ENCODE results near the gene TMEM51.

Gene TMEM51

DNA sequence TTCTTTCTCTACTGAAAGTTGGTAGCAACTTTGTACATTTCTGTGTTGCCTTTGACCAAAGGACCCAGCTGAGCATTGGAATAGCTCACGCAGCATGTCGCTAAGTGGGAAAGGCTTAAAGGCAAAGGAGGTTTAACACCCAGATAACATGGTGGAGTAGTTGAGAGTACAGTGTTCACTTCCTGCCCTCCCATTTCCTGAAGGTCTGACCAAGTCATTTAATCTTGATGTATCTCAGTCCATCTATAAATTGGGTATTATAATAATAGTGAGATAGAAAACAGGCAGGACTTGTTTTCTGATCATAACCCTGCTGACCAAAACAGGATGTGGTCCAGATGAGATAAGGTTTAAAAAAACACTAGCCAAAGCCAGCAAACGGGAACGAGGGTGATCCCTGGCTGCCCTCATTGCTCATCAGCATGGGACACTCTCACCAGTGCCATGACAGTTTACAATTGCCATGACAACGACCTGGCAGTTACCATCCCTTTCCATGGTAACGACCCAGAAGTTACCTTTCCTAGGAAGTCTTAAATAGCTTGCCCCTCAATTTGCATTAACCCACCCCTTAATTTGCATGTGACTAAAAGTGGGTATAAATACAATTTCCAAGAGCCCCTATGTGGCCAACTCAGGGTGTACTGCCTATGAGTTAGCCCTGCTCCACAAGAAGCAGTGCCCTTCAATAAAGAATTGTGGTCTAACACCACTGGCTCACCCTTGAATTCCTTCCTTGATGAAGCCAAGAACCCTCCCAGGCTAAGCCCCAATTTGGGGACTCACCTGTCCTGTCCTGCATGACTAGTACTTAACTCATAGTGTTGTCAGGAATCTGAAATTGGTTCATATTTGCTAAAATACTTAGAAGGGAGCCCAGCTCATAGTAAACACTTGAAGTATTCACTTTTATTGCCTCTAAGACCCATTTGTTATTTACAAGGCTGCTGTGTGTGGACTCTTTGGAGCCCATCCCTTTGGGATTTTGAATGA lies 65.0 kb downstream of the TMEM51 start:
- DNase-seq (ENCODE audit: low spot score): no peak

DNA sequence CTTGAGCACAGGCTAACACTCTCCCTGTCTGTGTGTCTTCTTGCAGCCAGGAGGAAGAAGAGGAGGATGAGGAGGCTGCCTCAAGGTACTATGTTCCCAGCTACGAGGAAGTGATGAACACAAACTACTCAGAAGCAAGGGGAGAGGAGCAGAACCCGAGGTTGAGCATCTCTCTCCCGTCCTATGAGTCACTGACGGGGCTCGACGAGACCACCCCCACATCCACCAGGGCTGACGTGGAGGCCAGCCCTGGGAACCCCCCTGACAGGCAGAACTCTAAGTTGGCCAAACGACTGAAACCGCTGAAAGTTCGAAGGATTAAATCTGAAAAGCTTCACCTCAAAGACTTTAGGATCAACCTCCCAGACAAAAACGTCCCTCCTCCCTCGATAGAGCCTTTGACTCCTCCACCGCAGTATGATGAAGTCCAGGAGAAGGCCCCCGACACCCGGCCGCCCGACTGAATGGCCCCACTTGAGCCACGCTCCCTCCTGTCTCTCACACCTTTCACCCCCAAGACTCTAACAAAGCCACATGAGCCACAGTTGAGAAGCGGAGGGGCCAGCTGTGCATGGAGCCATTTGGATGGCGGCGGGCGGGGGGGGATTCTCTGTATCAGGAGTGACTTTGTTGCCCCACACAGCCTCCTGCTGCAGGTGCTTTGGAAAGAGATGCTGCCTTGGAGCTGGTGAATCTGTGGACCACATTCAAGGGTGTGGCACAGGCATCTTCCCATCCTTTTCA lies 65.9 kb downstream of the TMEM51 start:
- DNase-seq (ENCODE audit: low spot score): no peak

DNA sequence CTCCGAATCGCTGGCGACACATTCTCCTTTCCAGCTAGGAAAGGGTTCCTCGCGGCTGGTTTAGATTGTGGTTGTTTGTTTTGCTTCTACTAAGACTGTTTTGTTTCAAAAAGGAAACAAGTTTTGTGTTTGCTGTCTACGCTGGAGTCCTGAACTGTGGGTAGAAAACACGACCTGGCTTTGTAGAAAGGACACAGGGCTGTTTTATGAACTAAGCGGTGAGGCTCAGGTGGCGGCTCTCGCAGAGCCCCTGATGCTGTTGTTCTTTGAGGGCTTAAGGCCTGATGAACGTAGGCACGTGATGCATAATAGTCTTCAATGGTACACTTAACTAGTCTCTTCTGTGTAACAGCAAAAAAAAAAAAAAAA lies 66.5 kb downstream of the TMEM51 start:
- DNase-seq (ENCODE audit: low spot score): no peak

DNA sequence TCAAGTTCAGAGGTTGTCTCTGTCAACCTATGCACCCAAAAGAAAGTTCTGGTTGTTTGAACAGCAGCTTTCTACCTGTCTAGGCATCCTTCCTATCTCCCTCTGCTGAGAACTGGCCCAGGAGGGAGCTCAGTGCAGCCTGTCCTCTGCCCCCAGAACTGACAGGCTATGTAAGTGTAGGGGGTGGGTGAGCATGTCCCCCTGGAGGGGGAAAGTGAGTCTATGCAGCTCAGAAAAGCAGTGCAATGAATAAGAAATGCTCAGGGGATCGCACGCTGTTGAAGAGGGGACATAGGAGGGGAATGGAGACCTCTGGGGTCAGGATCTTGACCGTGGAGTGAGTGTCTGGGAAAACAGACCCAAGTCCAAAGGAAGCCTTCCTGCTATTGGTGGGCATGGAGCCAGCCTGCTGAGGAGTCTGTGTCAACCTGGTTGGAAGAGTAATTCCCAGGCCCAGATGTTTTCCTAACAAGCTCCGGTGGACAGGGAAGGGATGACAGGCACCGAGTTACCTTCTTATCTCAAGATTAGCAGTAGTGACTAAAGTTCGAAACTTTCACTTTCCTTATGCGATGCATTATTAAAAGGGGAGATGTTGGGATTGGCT lies 67.4 kb downstream of the TMEM51 start:
- DNase-seq (ENCODE audit: low spot score): no peak

DNA sequence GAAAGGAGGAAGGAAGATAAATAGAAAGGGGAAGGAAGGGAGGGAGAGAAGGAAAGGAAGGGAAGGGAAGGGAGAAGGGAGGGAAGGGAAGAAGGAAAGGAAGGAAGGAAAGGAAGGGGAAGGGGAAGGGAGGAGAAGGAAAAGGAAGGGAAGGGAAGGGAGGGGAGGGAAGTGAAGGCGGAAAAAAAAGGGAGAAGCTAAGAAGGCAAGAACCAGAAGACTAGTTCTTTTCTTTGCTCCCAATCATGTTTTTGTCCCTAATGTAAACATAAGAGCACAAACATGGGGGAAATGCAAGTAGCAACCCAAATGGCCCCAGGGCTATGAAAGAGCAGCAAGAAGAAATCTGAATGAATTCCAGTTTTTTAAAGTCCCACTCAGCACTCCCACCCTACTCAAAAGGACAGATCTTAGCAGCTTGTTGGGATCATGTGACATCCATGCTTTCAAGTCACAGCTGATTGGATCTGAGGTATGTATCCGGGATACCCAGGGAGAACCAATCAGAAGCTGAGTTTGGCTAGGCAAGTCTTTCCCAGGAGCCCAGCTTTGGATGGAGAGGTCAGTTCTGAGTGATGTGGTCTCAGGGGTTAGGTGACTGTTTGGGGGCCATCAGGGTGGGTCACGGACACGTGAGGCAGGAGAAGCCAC lies 69.2 kb downstream of the TMEM51 start:
- DNase-seq (ENCODE audit: low spot score): no peak

DNA sequence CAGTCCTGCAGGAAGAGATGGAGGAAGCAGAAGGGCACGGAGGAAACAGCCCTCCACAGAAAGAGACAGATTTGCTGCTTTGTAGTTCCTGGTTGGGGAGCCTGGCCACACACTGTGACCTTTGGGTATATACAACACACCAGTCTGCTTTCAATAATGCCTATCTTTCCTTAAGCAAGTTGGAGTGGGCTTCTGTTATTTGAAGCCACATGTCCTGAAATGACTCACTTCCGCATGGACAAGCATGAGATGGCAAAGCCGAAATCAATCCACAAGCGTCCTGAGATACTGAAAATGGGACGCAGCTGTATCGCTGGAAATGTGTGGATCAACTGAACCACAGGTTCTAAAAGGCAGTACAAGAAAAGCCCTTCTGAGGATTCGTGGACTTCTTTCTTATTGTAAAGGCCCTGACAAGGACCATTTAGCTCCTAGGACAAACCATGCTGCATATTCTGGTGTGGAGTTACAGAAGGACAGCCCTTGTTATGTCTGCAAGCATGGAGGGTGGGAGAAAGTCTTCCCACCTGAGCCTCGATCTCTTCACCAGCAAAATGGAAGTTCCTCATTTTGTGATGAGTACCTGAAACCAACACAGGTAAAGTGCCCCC lies 70.8 kb downstream of the TMEM51 start:
- no peak for DNase-seq (ENCODE audit: low spot score)

DNA sequence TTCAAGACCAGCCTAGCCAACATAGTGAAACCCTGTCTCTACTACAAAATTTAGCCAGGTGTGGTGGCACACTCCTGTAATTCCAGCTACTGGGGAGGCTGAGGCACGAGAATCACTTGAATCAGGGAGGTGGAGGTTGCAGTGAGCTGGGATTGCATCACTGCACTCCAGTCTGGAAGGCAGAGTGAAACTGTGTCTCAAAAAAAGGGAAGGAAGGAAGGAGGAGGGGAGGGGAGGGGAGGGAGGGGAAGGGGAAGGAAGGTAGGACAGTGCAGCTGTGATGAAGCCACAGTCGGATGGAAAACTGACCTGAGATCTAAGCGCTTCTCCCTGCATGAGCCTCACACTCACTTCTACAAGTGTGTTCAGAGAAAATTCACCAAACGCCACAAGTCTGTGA lies 71.4 kb downstream of the TMEM51 start:
- DNase-seq (ENCODE audit: low spot score): no peak

DNA sequence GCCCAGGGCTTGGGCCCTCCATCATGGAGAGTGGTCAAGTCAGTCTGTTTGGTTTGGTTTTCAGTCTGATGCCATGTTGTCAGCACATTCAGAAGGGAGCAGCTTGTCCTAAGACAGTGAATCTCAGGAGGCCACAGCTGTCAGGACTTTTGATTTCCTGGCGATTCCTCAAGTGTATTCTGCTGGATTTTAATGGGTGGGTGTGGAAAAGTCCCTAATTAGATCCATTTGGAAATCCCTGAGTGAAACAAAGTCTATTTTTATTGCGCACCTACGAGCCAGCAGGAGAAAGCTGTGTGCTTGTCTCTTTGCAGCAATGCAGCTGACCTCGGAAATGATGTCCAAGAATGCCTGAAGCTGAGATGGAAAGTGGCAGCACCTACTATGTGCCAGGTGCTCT lies 71.9 kb downstream of the TMEM51 start:
- DNase-seq (ENCODE audit: low spot score): no peak

DNA sequence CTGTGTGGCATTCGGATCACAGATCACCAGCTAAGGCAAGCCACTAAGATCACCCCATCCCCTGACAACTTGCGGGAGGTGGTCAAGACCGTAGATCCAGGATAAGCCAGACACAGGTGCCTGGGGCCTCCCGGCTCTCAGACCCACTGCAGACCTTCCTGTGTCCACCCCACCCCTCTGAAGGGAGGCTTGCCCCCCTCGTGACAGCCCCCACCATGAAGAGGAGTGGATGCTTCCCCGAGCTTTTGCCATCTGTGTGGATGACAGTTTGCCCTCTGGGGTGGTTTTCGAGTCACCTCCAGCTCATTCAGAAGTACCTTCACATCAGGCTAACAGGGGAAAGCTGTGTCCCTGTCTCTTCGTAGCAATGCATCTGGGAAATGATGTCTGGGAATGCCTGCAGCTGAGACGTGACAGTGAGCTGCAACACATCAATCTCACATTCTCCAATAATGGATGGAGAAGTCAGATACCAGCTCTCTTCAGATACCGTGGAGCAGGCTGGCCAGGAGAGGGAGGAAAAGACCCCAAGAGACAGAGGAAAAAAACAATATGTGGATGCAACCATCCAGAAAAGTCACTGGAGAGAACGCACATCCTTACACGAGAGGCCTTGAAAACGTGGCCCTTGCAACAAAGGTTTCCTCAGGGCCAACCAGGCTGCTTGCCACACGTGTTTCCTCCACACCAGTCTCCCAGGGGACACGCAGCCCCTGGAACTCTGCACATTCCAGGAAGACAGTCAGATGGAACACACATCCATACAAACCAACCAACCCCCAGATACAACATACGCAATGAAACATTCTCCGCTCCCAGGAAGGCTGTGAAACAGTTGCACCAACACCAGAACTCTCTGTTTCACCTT lies 73.1 kb downstream of the TMEM51 start:
- no peak for DNase-seq (ENCODE audit: low spot score)

DNA sequence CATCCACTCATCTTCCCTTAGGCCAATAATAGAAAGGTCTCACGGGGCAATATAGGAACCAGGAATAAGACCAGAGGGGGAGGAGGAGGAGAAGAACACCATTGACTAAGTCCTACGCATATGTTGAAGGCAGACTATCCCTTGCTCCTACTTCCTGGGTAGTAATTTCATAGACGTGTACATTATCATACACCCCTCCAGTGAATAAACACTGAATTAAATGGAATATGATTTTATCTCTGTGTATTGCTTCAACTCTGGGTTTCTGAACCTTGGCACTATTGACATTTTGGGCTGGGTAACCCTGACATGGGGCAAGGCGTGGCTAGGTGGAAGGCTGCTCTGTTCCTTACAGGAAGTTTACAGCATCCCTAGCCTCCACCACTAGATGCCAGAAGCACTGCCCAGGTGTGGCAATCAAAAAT lies 76.2 kb downstream of the TMEM51 start:
- DNase-seq (ENCODE audit: low spot score): no peak

DNA sequence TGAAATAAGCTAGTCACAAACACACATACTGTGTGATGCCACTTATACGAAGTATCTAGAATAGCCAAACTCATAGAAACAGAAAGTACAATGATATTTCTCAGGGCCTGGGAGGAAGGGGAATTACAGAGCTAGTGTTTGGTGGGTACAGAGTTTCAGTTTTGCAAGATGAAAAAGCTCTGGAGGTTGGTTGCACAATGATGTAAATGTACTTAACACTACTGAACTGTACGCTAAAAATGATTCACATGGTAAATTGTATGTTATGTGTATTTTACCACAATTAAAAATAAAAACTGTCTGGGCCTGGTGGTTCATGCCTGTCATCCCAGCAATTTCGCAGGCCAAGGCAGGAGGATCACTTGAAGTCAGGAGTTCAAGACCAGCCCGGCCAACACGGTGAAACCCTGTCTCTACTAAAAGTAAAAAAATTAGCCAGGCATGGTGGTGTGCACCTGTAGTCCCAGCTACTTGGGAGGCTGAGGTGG lies 78.2 kb downstream of the TMEM51 start:
- DNase-seq (ENCODE audit: low spot score): no peak

DNA sequence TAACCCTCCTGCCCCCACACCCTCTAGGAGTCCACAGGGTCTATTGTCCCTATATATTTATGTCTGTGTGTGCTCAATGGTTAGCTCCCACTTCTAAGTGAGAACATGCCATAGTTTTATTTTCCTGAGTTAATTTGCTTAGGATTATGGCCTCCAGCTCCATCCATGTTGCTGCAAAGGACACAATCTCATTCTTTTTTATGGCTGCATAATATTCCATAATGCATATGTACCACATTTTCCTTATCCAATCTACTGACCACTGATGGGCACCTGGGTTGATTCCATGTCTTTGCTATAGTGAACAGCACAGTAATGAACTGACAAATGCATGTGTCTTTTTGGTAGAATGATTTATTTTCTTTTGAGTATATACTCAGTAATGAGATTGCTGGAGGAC lies 80.1 kb downstream of the TMEM51 start:
- no peak for DNase-seq (ENCODE audit: low spot score)

DNA sequence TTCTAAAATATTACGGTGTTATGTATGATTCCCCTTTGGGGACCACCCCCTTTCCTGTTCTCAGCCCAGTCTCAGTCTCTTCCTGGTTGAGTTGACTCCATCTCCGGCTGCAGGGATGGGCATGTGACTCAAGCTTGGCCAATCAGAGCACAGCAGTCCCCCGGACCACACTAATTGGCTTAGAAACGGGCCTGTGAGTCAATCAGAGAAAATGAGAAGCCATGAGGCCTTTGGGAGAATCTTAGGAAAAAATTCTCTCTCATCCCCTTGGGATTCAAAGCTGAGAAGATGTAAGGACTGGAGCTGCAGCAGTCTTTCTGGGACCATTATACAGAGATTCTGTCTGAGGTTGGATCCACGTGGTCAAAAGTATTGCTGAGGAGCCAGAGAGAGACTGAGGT lies 82.8 kb downstream of the TMEM51 start:
- DNase-seq (ENCODE audit: low spot score): peak; percentile 24

DNA sequence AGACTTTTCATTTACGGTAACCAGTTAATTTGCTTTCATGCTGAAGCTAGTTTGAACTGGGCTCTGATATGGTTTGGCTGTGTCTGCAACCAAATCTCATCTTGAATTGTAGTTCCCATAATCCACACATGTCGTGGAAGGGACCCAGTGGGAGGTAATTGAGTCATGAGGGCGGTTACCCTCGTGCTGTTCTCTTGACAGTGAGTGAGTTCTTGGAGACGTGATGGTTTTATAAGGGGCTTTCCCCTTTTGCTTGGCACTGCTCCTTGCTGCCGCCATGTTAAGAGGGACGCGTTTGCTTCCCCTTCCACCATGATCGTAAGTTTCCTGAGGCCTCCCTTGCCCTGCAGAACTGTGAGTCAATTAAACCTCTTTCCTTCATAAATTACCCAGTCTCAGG lies 83.2 kb downstream of the TMEM51 start:
- DNase-seq (ENCODE audit: low spot score): no peak

DNA sequence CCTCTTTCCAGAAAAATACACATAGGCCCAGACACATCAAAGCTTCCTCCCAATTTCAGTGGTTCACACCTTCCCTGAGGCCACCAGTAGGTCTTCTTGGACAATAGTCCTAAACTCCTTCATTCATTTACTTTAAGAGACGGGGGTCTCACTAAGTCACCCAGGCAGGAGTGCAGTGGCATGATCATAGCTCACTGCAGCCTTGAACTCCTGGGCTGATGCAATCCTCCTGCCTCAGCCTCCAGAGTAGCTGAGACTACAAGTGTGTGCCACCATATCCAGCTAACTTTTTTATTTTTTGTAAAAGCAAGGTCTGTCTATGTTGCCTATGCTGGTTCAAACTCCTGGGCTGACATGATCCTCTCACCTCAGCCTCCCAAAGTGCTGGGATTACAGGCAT lies 85.2 kb downstream of the TMEM51 start:
- no peak for DNase-seq (ENCODE audit: low spot score)

DNA sequence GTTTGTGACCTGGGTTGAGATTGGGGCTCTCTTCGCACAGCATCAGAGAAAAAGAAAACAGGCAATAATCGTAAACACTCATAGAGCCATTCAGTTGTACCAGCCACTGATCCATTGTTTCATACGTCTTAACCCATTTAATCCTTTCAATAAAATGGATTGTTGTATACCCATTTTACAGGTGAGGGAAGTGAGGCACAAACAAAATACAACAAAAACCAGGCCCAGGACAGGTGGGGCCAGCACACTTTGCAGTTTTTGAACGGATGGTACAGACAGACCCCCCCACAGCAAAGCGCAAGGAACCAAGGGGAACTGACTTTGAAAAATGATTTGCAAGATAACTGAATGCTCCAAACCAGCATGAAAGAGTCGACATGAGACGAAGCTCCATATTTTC lies 89.2 kb downstream of the TMEM51 start:
- no peak for DNase-seq (ENCODE audit: low spot score)

DNA sequence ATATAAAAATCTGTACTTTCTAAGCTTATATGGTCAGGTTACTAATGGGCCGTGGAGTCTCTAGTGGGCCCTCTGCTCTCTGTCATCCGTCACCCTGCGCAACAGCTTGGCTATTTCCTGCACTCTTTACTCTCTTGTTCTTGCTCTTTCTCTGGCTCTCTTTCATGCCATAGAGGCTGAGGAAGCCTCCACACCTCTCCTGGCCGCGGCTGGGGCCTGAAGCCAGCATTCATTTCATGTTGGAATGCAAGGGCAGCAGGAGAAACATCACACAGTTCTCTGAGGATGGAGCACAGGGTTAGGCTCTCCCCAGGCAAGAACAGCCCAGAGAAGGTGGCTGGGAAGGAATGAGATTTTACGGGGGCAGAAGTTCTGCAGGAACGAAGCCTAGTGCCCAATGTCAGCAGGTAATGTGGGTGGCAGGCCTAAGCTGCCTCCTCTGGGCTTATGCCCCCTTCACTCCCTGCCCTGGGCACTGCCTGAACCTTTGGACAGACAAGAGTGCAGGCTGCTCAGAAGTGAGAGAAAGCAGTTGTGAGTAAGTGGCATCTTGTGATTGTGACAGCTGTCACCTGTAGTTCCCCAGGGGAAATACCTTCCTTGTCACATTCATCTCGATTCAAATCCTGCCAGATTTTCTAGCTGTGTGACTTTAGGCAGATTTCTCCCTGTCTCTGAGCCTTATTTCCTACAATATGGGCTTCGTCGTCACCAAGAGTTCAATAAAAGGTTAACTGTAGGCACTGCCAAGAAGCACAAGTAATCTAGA lies 89.9 kb downstream of the TMEM51 start:
- no peak for DNase-seq (ENCODE audit: low spot score)

DNA sequence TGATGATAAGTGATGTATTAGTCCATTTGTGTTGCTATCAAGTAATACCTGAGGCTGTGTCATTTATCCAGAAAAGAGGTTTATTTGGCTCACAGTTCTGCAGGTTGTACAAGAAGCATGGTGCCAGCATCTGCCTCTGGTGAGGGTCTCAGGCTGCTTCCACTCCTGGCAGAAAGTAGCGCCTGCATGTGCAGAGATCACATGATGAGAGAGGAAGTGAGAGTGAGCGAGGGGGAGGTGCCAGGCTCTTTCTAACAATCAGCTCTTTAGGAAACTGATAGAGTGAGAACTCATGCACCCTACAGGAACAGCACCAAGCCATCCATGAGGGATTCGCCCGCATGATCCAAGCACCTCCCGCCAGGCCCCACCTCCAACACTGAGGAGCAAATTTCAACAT lies 91.3 kb downstream of the TMEM51 start:
- DNase-seq (ENCODE audit: low spot score): no peak

DNA sequence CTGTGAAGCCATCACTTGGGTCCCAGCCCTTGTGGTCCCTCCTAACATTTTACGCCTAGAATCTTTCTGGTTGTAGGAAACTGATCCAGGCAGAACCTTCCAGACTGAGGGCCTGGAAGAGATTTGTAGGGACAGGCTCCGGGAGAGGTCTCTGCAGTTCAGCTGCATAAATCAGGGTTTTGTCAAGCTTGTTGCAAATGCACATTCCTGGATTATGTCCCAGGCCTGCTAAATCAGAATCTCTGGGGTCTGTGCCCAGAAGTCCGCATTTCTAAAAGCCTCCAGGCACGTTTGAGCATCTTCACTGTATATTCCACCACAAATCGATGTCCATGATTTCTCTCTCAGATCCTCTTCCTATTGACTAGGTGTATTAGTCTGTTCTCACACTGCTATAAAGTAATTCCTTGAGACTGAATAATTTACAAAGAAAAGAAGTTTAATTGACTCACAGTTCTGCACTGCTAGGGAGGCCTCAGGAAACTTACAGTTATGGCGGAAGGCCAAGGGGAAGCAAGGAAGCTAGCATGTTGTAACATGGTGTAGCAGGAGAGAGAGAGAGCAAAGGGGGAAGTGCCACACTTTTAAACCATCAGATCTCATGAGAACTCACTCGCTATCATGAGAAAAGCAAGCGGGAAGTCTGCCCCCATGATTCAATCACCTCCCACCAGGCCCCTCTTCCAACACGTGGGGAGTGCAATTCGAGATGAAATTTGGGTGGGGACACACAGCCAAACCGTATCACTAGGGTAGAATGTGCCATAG lies 92.2 kb downstream of the TMEM51 start:
- DNase-seq (ENCODE audit: low spot score): peak; percentile 28
